Measurements from ENCODE around the gene MMS19.
"Not testable (repeated sequence)": the region's sequence is repeated elsewhere in the genome, so short reads cannot be mapped to it uniquely, and the experiment has no call there.

MMS19 gene

GRCh38 chr10:97531401-97531986, 33.3 kb upstream of the MMS19 start:
- Mint-ChIP-seq H3K4me3 (no peak overlapping the region), H3K4me1 (peaks cover 5% of the 10 kb centered on the region), H3K9me3 (peaks cover 4% of the 10 kb centered on the region), H3K27me3 (ENCODE audit: low read depth) (no peaks in the 10 kb centered on the region), H3K36me3 (ENCODE audit: low read depth) (peaks cover 6% of the 10 kb centered on the region), H3K27ac (no peak overlapping the region)
- no peak for TF ChIP-seq CTCF (IDR thresholded peaks at IDR 0.05; ENCODE audit: unreplicated experiment in 3 of 3)

- peaks cover 10% of the 10 kb centered on the region for H3K4me1 Mint-ChIP-seq
- H3K36me3 Mint-ChIP-seq (ENCODE audit: low read depth) = peaks cover 10% of the 10 kb centered on the region
- no peak overlapping the region for H3K4me3 Mint-ChIP-seq
- H3K9me3 Mint-ChIP-seq = peaks cover 4% of the 10 kb centered on the region
- peak overlapping the region in 2 of 3 experiments; percentile 27 to 28 for H3K27ac Mint-ChIP-seq
- TF ChIP-seq CTCF (IDR thresholded peaks at IDR 0.05; ENCODE audit: unreplicated experiment in 3 of 3) = no peak
- H3K27me3 Mint-ChIP-seq (ENCODE audit: low read depth) = no peaks in the 10 kb centered on the region
Observed at GRCh38 chr10:97529685-97530465, 31.7 kb upstream of the MMS19 start.

GRCh38 chr10:97528876-97529275, 30.7 kb upstream of the MMS19 start:
- H3K27me3 Mint-ChIP-seq (ENCODE audit: low read depth); H3K4me3 Mint-ChIP-seq; H3K4me1 Mint-ChIP-seq; H3K9me3 Mint-ChIP-seq; H3K27ac Mint-ChIP-seq: not testable (repeated sequence)
- peaks cover 10% of the 10 kb centered on the region for H3K36me3 Mint-ChIP-seq (ENCODE audit: low read depth)

- H3K4me3 Mint-ChIP-seq = no peak overlapping the region
- H3K36me3 Mint-ChIP-seq (ENCODE audit: low read depth) = peaks cover 10% of the 10 kb centered on the region
- peaks cover 4% of the 10 kb centered on the region for H3K9me3 Mint-ChIP-seq
- H3K27ac Mint-ChIP-seq = peak overlapping the region in 1 of 3 experiments; percentile 49
- peaks cover 10% of the 10 kb centered on the region for H3K4me1 Mint-ChIP-seq
- H3K27me3 Mint-ChIP-seq (ENCODE audit: low read depth) = no peaks in the 10 kb centered on the region
- no peak for TF ChIP-seq CTCF (IDR thresholded peaks at IDR 0.05; ENCODE audit: unreplicated experiment in 3 of 3)
Observed at GRCh38 chr10:97525683-97526110, 27.5 kb upstream of the MMS19 start.

GRCh38 chr10:97525086-97525485, 26.9 kb upstream of the MMS19 start:
- peaks cover 9% of the 10 kb centered on the region for H3K4me1 Mint-ChIP-seq
- TF ChIP-seq CTCF (IDR thresholded peaks at IDR 0.05; ENCODE audit: unreplicated experiment in 3 of 3) = no peak
- H3K9me3 Mint-ChIP-seq = peaks cover 4% of the 10 kb centered on the region
- H3K27me3 Mint-ChIP-seq (ENCODE audit: low read depth) = no peaks in the 10 kb centered on the region
- peaks cover 10% of the 10 kb centered on the region for H3K36me3 Mint-ChIP-seq (ENCODE audit: low read depth)
- H3K4me3 Mint-ChIP-seq = no peak overlapping the region
- H3K27ac Mint-ChIP-seq = no peak overlapping the region

GRCh38 chr10:97522937-97523336, 24.7 kb upstream of the MMS19 start:
- no peak overlapping the region for H3K4me3 Mint-ChIP-seq
- peaks cover 4% of the 10 kb centered on the region for H3K36me3 Mint-ChIP-seq (ENCODE audit: low read depth)
- H3K27ac Mint-ChIP-seq = no peak overlapping the region
- no peaks in the 10 kb centered on the region for H3K9me3 Mint-ChIP-seq
- no peaks in the 10 kb centered on the region for H3K27me3 Mint-ChIP-seq (ENCODE audit: low read depth)
- peaks cover 21% of the 10 kb centered on the region for H3K4me1 Mint-ChIP-seq
- TF ChIP-seq CTCF (IDR thresholded peaks at IDR 0.05; ENCODE audit: unreplicated experiment in 3 of 3) = no peak
